Liver (tissue), 3 donors: Measurements from ENCODE around the gene MYL3.

ENCODE experiments used
- GABPA ChIP-seq, 2 donors: IDR thresholded peaks in 1 of 2; conservative IDR thresholded peaks in 1 of 2; 2 replicates each; pipeline ENCODE4 v1.6.1; 2016; ENCODE audit warnings: antibody characterized with exemption in 2 of 2, mild to moderate bottlenecking in 1 of 2, moderate library complexity in 1 of 2
- RAD21 ChIP-seq, 2 donors: IDR thresholded peaks; 2 replicates each; pipeline ENCODE4 v1.6.1; 2016; ENCODE audit warnings: antibody characterized with exemption in 2 of 2, mild to moderate bottlenecking in 2 of 2
- TF ChIP-seq, protein P1 (sequence below): fragments of 150-350 bp; IDR thresholded peaks from 2 replicates; pipeline ENCODE4 v1.5.1; 2017; ENCODE audit warnings: improper control_type of control experiment, low read depth, low read length; ENCODE audit not compliant: missing input control
- TF ChIP-seq, protein P2 (sequence below): IDR thresholded peaks from 2 replicates; pipeline ENCODE4 v1.6.1; 2016; ENCODE audit warnings: antibody characterized with exemption, mild to moderate bottlenecking
- donor health status: healthy.
- donor health status: healthy.

GRCh38 chr3:46867550-46867898, 4.3 kb upstream of the MYL3 start:
- TF ChIP-seq, protein P1, sequence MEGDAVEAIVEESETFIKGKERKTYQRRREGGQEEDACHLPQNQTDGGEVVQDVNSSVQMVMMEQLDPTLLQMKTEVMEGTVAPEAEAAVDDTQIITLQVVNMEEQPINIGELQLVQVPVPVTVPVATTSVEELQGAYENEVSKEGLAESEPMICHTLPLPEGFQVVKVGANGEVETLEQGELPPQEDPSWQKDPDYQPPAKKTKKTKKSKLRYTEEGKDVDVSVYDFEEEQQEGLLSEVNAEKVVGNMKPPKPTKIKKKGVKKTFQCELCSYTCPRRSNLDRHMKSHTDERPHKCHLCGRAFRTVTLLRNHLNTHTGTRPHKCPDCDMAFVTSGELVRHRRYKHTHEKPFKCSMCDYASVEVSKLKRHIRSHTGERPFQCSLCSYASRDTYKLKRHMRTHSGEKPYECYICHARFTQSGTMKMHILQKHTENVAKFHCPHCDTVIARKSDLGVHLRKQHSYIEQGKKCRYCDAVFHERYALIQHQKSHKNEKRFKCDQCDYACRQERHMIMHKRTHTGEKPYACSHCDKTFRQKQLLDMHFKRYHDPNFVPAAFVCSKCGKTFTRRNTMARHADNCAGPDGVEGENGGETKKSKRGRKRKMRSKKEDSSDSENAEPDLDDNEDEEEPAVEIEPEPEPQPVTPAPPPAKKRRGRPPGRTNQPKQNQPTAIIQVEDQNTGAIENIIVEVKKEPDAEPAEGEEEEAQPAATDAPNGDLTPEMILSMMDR = no peak
- peak in 1 of 2 donors; percentile 52 for TF ChIP-seq RAD21 (IDR thresholded peaks at IDR 0.05)
- TF ChIP-seq, protein P2, sequence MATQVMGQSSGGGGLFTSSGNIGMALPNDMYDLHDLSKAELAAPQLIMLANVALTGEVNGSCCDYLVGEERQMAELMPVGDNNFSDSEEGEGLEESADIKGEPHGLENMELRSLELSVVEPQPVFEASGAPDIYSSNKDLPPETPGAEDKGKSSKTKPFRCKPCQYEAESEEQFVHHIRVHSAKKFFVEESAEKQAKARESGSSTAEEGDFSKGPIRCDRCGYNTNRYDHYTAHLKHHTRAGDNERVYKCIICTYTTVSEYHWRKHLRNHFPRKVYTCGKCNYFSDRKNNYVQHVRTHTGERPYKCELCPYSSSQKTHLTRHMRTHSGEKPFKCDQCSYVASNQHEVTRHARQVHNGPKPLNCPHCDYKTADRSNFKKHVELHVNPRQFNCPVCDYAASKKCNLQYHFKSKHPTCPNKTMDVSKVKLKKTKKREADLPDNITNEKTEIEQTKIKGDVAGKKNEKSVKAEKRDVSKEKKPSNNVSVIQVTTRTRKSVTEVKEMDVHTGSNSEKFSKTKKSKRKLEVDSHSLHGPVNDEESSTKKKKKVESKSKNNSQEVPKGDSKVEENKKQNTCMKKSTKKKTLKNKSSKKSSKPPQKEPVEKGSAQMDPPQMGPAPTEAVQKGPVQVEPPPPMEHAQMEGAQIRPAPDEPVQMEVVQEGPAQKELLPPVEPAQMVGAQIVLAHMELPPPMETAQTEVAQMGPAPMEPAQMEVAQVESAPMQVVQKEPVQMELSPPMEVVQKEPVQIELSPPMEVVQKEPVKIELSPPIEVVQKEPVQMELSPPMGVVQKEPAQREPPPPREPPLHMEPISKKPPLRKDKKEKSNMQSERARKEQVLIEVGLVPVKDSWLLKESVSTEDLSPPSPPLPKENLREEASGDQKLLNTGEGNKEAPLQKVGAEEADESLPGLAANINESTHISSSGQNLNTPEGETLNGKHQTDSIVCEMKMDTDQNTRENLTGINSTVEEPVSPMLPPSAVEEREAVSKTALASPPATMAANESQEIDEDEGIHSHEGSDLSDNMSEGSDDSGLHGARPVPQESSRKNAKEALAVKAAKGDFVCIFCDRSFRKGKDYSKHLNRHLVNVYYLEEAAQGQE = peak; percentile 27
- TF ChIP-seq GABPA (IDR thresholded peaks at IDR 0.05 in 1 of 2, conservative IDR thresholded peaks at IDR 0.05 in 1 of 2) = no peak
